GM12878 (cell line): ENCODE measurements around the gene COL17A1. TPM values are rescaled to one million over a fixed set of nuclear protein-coding genes. Genes with fewer than 3 reads are reported as not detected.

Experiments used
- ATAC-seq: fragments of 200-7000 bp; cut with Tn5 transposase; 3 replicates; pipeline ENCODE4 v1.9.1; 2020; ENCODE audit warnings: mild to moderate bottlenecking, moderate library complexity
- BruUV-seq: library from RNA; stranded (reverse); fragments of 400-500 nt; replicated peaks from 2 replicates; lab custom pipeline; 2021; lab: Mats Ljungman, UMichigan
- CTCF ChIA-PET: fragments of 300-600 bp; sonication (Branson Sonifier 250); formaldehyde crosslinking; extraction: SDS; loops from one replicate; lab custom pipeline; 2021; ENCODE audit warnings: inconsistent platforms; lab: Yijun Ruan, JAX
- POLR2A ChIA-PET: fragments of 350-600 bp; formaldehyde crosslinking; extraction: SDS; loops from one replicate; lab custom pipeline; 2021; ENCODE audit warnings: inconsistent platforms; lab: Charles Lee
- RAD21 ChIA-PET: fragments of 300-600 bp; sonication (Branson Sonifier 250); formaldehyde crosslinking; loops from one replicate; lab custom pipeline; 2023; ENCODE audit warnings: antibody characterized with exemption; ENCODE audit not compliant: unreplicated experiment; lab: Charles Lee
- SMC1A ChIA-PET: fragments of 300-600 bp; sonication (Branson Sonifier 250); formaldehyde crosslinking; loops from one replicate; lab custom pipeline; 2023; ENCODE audit not compliant: unreplicated experiment, uncharacterized antibody; lab: Charles Lee
- DNase-seq: peaks from one replicate; pipeline ENCODE4 v3.0.0-alpha.2; 2011; ENCODE audit warnings: low read depth, low spot score
- FAIRE-seq: peaks from 3 replicates; lab custom pipeline; 2011; peaks lifted over from hg19 to GRCh38; lab: Jason Lieb, UNC
- H2AFZ ChIP-seq: 2 replicates; pipeline ENCODE4 v1.6.0; 2011; ENCODE audit warnings: low read depth, low read length, control low read depth; ENCODE audit not compliant: control insufficient read depth
- H3K27ac ChIP-seq: 2 replicates; pipeline ENCODE4 v1.5.1; 2011; ENCODE audit warnings: control low read depth; ENCODE audit not compliant: control insufficient read depth, insufficient read depth
- H3K27me3 ChIP-seq, 2 experiments: replicated peaks in 1 of 2; 2 replicates each; pipeline versions ENCODE4 v1.6.0 to v1.6.1; 2011; ENCODE audit warnings: low read length in 1 of 2; ENCODE audit not compliant: control insufficient read depth in 2 of 2, insufficient read depth in 2 of 2
- H3K36me3 ChIP-seq, 2 experiments: 2 replicates each; pipeline ENCODE4 v1.5.1; 2011; ENCODE audit warnings: low read length in 1 of 2; ENCODE audit not compliant: control insufficient read depth in 2 of 2, insufficient read depth in 2 of 2
- H3K4me1 ChIP-seq: 2 replicates; pipeline ENCODE4 v1.6.1; 2011; ENCODE audit warnings: mild to moderate bottlenecking, low read length, moderate library complexity, mixed read lengths; ENCODE audit not compliant: control insufficient read depth, insufficient read depth
- H3K4me2 ChIP-seq: 2 replicates; pipeline ENCODE4 v1.6.0; 2011; ENCODE audit warnings: control low read depth; ENCODE audit not compliant: control insufficient read depth, insufficient read depth
- H3K4me3 ChIP-seq: fragments of 200-600 bp; sonication (generic); 2 replicates; pipeline ENCODE4 v1.5.1; 2016
- H3K79me2 ChIP-seq: 2 replicates; pipeline ENCODE4 v1.6.0; 2011; ENCODE audit warnings: low read length; ENCODE audit not compliant: control insufficient read depth, insufficient read depth
- H3K9ac ChIP-seq: 2 replicates; pipeline ENCODE4 v1.8.0; 2011; ENCODE audit warnings: low read length, control low read depth, mixed read lengths; ENCODE audit not compliant: control insufficient read depth, insufficient read depth
- H3K9me3 ChIP-seq: replicated peaks from 3 replicates; pipeline ENCODE4 v1.5.1; 2011; ENCODE audit warnings: mild to moderate bottlenecking, low read length; ENCODE audit not compliant: control insufficient read depth, insufficient read depth
- H4K20me1 ChIP-seq: 2 replicates; pipeline ENCODE4 v1.6.0; 2011; ENCODE audit not compliant: control insufficient read depth, insufficient read depth
- ATF7 ChIP-seq: fragments of 450-650 bp; IDR thresholded peaks from 2 replicates; pipeline ENCODE4 v1.6.1; 2016; ENCODE audit warnings: low read depth, mild to moderate bottlenecking
- CBFB ChIP-seq: IDR thresholded peaks from 2 replicates; pipeline ENCODE4 v1.6.1; 2016; ENCODE audit warnings: antibody characterized with exemption, low read depth
- ETV6 ChIP-seq, 2 experiments: fragments of 450-650 bp in 1 of 2; IDR thresholded peaks in 1 of 2; conservative IDR thresholded peaks in 1 of 2; 2 replicates each; pipeline ENCODE4 v1.6.1; 2014; ENCODE audit warnings: antibody characterized with exemption in 1 of 2, borderline replicate concordance in 1 of 2, low read depth in 1 of 2, mild to moderate bottlenecking in 1 of 2, moderate library complexity in 1 of 2
- MTA2 ChIP-seq: fragments of 450-650 bp; IDR thresholded peaks from 2 replicates; pipeline ENCODE4 v1.6.1; 2016; ENCODE audit warnings: low read depth, mild to moderate bottlenecking, moderate library complexity
- MYB ChIP-seq: fragments of 150-350 bp; IDR thresholded peaks from 2 replicates; pipeline ENCODE4 v1.6.1; 2014; ENCODE audit warnings: mild to moderate bottlenecking, low read depth, low read length, borderline replicate concordance
- NKRF ChIP-seq: fragments of 450-650 bp; conservative IDR thresholded peaks from 2 replicates; pipeline ENCODE4 v1.6.1; 2017; ENCODE audit warnings: mild to moderate bottlenecking, moderate library complexity
- TCF12 ChIP-seq: IDR thresholded peaks from 2 replicates; pipeline ENCODE4 v1.6.1; 2011; ENCODE audit warnings: low read depth, mild to moderate bottlenecking, low read length
- TCF3 ChIP-seq: IDR thresholded peaks from 2 replicates; pipeline ENCODE4 v1.6.1; 2012; ENCODE audit warnings: low read depth, mild to moderate bottlenecking, low read length, borderline replicate concordance; ENCODE audit not compliant: insufficient read depth
- WGBS: methylation state at CpG from one replicate; pipeline ENCODE4 v1.1.6; 2016; ENCODE audit warnings: low lambda C conversion rate; ENCODE audit not compliant: insufficient replicate concordance, insufficient coverage; ENCODE audit errors: missing lambda C conversion rate; 5-methylcytosine and 5-hydroxymethylcytosine counted together
- in situ Hi-C: fragments of 300-500 bp; cut with MboI; formaldehyde crosslinking; loops from 9 replicates; pipeline ENCODE4 v1.14.3; 2018; ENCODE audit warnings: mixed read lengths
- intact Hi-C: fragments of 100-400 bp; cut with micrococcal nuclease; formaldehyde crosslinking; loops from one replicate; pipeline ENCODE4 v1.14.2; 2022; ENCODE audit not compliant: unreplicated experiment
- polyA plus RNA-seq, 11 experiments: library from polyadenylated mRNA; depleted of rRNA in 4 of 11; unstranded in 6 of 11; stranded (reverse) in 5 of 11; fragments of >200 nt; fragmentation: Nextera tagmentation in 4 of 11; fragmentation: Illumina TruSeq in 1 of 11; extraction: Ambion mirVana in 4 of 11; extraction: Trizol in 1 of 11; gene quantifications; 1 replicate in 1 of 11; 2 replicates in 10 of 11; pipeline versions ENCODE4 v1.2.1 to v1.2.3, GENCODE V29; 2011 to 2016; ENCODE audit warnings: inconsistent platforms in 2 of 11, missing spikeins in 2 of 11, low read depth in 1 of 11
- total RNA-seq, 4 experiments: library from RNA; depleted of rRNA in 3 of 4; stranded (reverse); fragments of >200 nt in 3 of 4; fragmentation: Illumina TruSeq in 1 of 4; extraction: Trizol in 1 of 4; gene quantifications; 2 replicates each; pipeline versions ENCODE4 v1.2.1 to v1.2.3, GENCODE V29; 2013 to 2021
- TF ChIP-seq, protein P1 (sequence below): fragments of 450-650 bp; formaldehyde crosslinking; IDR thresholded peaks from 2 replicates; pipeline ENCODE4 v1.4.0; 2022; ENCODE audit warnings: mild to moderate bottlenecking, moderate library complexity
- TF ChIP-seq, protein P2 (sequence below): fragments of 450-650 bp; formaldehyde crosslinking; IDR thresholded peaks from 2 replicates; pipeline ENCODE4 v1.5.0; 2022; ENCODE audit warnings: mild to moderate bottlenecking, missing genetic modification characterization
- TF ChIP-seq, protein P3 (sequence below): IDR thresholded peaks from 2 replicates; pipeline ENCODE4 v1.6.1; 2011; ENCODE audit warnings: borderline replicate concordance, low read depth, mild to moderate bottlenecking, moderate library complexity, low read length; ENCODE audit not compliant: insufficient read depth, poor library complexity, severe bottlenecking

COL17A1 gene
- total and polyA plus RNA-seq, 10 of the 15 experiments (the other 5 are each of a cell fraction or from before 2014, with no cell fraction given) = 0.08 to 0.22 TPM; not detected in 8

DNA sequence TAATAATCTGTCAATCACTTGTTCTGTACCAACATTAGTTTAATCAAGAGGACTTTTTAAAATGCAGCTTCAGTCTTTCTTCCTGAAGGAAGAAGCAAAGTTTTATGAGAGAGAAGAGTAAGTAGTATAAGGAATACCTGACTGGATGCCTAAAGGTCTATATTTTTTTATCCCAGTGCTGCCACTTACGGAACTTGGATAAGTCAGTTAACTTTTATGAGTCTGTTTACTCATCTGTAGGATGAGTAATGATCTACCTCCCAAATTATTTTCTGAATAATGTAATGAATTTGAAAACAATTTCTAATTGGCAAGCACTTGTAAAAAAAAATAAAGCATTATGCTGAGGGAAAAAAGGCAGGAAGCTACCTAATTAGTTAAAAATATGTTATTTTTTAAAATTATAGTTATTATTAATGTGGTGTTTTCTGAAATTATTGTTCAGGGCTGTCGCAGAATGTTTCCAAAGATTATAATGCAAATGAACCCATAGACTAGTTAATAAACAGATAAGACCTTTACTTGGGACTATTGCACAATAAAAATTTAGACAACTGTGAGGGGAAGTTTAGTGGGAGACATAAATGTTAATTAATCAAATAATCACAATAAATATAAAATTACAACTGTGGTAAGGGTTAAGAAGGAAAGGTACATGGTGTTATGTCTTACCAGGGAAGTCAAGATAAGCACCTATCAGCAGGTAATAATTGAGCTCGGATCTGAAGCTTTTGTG, 94.1 kb downstream of the COL17A1 start:
- peaks cover 2% of the 10 kb centered on the region for H3K79me2 ChIP-seq
- H4K20me1 ChIP-seq = no peaks in the 10 kb centered on the region
- no peaks in the 10 kb centered on the region for H3K36me3 ChIP-seq
- H3K9me3 ChIP-seq = no peaks in the 10 kb centered on the region
- no peak overlapping the region for H3K9ac ChIP-seq
- WGBS = 98% methylated on average over 3 of the region's 3 CpGs
- TSS peak; percentile 24 for BruUV-seq
- DNase-seq = no peak
- no peaks in the 10 kb centered on the region for H3K4me1 ChIP-seq
- H2AFZ ChIP-seq = no peak overlapping the region
- intact Hi-C loops = no loop called here
- in situ Hi-C loops = no loop called here
- H3K27me3 ChIP-seq = no peaks in the 10 kb centered on the region
- no peak overlapping the region for H3K4me3 ChIP-seq
- H3K4me2 ChIP-seq = no peak overlapping the region
- H3K27ac ChIP-seq = no peak overlapping the region; the same call in 1 of the 2 replicates
- no peak for ATAC-seq
- POLR2A ChIA-PET = interaction anchor here (0.7 to 1.3 kb wide), 2 partner anchors 24 to 130 kb away, joined by 3 to 6 read pairs; partner anchors contain the start of gene SFR1
- RAD21 ChIA-PET = interaction anchor here (0.7 to 4.3 kb wide), 6 partner anchors 9 to 131 kb away, joined by 3 to 25 read pairs (median 5); partner anchors contain the start of gene SFR1
- no peak for FAIRE-seq
- CTCF ChIA-PET = interaction anchor here (0.6 to 2.3 kb wide), 8 partner anchors 10 to 283 kb away, joined by 3 to 9 read pairs (median 3); partner anchors contain the start of gene SFR1
- SMC1A ChIA-PET = interaction anchor here (0.5 to 3.2 kb wide), 12 partner anchors 8 to 265 kb away, joined by 3 to 10 read pairs (median 4); no protein-coding TSS in a partner anchor
- TF ChIP-seq TCF3 (no peak), ATF7 (no peak), MTA2 (no peak), MYB (no peak), ETV6 (conservative IDR thresholded peaks at IDR 0.05 in 1 of 2, IDR thresholded peaks at IDR 0.05 in 1 of 2; ENCODE audit: borderline replicate concordance in 1 of 2, low read depth in 1 of 2) (no peak), CBFB (no peak), NKRF (no peak), TCF12 (no peak)
- TF ChIP-seq, protein P1, sequence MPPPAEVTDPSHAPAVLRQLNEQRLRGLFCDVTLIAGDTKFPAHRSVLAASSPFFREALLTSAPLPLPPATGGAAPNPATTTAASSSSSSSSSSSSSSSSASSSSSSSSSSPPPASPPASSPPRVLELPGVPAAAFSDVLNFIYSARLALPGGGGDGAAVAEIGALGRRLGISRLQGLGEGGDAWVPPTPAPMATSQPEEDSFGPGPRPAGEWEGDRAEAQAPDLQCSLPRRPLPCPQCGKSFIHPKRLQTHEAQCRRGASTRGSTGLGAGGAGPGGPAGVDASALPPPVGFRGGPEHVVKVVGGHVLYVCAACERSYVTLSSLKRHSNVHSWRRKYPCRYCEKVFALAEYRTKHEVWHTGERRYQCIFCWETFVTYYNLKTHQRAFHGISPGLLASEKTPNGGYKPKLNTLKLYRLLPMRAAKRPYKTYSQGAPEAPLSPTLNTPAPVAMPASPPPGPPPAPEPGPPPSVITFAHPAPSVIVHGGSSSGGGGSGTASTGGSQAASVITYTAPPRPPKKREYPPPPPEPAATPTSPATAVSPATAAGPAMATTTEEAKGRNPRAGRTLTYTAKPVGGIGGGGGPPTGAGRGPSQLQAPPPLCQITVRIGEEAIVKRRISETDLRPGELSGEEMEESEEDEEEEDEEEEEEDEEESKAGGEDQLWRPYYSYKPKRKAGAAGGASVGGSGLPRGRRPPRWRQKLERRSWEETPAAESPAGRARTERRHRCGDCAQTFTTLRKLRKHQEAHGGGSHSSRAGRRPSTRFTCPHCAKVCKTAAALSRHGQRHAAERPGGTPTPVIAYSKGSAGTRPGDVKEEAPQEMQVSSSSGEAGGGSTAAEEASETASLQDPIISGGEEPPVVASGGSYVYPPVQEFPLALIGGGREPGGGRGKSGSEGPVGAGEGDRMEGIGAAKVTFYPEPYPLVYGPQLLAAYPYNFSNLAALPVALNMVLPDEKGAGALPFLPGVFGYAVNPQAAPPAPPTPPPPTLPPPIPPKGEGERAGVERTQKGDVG (CRISPR knock-in tag) = no peak
- TF ChIP-seq, protein P2, sequence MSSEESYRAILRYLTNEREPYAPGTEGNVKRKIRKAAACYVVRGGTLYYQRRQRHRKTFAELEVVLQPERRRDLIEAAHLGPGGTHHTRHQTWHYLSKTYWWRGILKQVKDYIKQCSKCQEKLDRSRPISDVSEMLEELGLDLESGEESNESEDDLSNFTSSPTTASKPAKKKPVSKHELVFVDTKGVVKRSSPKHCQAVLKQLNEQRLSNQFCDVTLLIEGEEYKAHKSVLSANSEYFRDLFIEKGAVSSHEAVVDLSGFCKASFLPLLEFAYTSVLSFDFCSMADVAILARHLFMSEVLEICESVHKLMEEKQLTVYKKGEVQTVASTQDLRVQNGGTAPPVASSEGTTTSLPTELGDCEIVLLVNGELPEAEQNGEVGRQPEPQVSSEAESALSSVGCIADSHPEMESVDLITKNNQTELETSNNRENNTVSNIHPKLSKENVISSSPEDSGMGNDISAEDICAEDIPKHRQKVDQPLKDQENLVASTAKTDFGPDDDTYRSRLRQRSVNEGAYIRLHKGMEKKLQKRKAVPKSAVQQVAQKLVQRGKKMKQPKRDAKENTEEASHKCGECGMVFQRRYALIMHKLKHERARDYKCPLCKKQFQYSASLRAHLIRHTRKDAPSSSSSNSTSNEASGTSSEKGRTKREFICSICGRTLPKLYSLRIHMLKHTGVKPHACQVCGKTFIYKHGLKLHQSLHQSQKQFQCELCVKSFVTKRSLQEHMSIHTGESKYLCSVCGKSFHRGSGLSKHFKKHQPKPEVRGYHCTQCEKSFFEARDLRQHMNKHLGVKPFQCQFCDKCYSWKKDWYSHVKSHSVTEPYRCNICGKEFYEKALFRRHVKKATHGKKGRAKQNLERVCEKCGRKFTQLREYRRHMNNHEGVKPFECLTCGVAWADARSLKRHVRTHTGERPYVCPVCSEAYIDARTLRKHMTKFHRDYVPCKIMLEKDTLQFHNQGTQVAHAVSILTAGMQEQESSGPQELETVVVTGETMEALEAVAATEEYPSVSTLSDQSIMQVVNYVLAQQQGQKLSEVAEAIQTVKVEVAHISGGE = no peak
- TF ChIP-seq, protein P3, sequence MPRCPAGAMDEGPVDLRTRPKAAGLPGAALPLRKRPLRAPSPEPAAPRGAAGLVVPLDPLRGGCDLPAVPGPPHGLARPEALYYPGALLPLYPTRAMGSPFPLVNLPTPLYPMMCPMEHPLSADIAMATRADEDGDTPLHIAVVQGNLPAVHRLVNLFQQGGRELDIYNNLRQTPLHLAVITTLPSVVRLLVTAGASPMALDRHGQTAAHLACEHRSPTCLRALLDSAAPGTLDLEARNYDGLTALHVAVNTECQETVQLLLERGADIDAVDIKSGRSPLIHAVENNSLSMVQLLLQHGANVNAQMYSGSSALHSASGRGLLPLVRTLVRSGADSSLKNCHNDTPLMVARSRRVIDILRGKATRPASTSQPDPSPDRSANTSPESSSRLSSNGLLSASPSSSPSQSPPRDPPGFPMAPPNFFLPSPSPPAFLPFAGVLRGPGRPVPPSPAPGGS = no peak
